ENCODE results near the gene PTPRB.

PTPRB gene

DNA sequence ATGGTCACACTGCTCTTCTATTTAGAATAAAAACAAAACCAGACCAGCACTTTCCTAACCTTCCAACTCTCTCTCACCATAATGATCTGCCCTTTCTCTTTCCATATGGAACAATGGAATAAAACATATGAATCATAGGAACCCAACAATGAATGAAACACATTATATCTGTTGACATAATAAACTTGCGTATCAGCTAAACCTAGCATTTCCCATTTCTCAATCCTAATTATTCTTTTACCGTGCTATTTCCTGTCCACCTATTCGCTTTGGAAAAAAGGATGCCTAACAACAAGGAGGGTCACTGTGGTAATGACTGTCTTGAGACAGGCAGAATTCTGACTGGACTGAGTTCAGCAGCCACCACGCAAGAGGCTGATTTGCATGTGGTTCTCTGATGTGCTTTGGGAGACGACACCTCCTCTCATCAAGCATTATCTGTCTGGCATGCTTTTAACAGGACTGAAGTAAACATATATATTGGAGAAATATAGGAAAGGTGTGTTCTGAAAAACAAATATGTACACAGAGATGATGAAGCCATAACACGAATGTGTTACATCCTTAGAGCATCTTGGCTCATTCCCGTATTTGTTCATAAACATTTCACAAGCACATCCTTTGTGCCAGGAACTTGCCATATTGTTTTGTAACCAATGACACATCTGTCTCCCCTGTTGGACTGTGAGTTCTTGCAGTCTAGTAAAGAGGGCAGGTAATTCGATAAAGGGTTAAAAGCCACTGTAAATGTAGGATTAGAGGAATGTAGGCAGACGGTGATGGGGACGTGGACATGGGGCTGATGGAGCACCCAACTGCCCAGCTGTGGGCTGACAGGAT lies 87.7 kb downstream of the PTPRB start:
- ChIA-PET CTCF (no interaction called here), POLR2A (no interaction called here)
- no peak for TF ChIP-seq CTBP1 (IDR thresholded peaks at IDR 0.05; ENCODE audit: borderline replicate concordance)
- TF ChIP-seq L3MBTL2 (conservative IDR thresholded peaks at IDR 0.05): no peak
- no peak for TF ChIP-seq TARDBP (IDR thresholded peaks at IDR 0.05)
- TF ChIP-seq, protein P1, sequence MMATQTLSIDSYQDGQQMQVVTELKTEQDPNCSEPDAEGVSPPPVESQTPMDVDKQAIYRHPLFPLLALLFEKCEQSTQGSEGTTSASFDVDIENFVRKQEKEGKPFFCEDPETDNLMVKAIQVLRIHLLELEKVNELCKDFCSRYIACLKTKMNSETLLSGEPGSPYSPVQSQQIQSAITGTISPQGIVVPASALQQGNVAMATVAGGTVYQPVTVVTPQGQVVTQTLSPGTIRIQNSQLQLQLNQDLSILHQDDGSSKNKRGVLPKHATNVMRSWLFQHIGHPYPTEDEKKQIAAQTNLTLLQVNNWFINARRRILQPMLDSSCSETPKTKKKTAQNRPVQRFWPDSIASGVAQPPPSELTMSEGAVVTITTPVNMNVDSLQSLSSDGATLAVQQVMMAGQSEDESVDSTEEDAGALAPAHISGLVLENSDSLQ (IDR thresholded peaks at IDR 0.05): no peak
- no peak for TF ChIP-seq ELF4 (IDR thresholded peaks at IDR 0.05)
- TF ChIP-seq LEF1 (IDR thresholded peaks at IDR 0.05; ENCODE audit: borderline replicate concordance): no peak
- TF ChIP-seq ZNF384 (IDR thresholded peaks at IDR 0.05): no peak
- no peak for TF ChIP-seq ARNT (IDR thresholded peaks at IDR 0.05)
- TF ChIP-seq FOXM1 (IDR thresholded peaks at IDR 0.05; ENCODE audit: borderline replicate concordance): no peak
- TF ChIP-seq FOXK2 (IDR thresholded peaks at IDR 0.05): no peak
- no peak for TF ChIP-seq BHLHE40 (IDR thresholded peaks at IDR 0.05; ENCODE audit: borderline replicate concordance)
- no peak for TF ChIP-seq NFRKB (IDR thresholded peaks at IDR 0.05)
- no peak for TF ChIP-seq SP1 (IDR thresholded peaks at IDR 0.05)
- no peak for TF ChIP-seq SUZ12 (IDR thresholded peaks at IDR 0.05)
- no peak for TF ChIP-seq FOXA1 (IDR thresholded peaks at IDR 0.05)
- no peak for TF ChIP-seq HDGF (IDR thresholded peaks at IDR 0.05; ENCODE audit: borderline replicate concordance)
- no peak for DNase-seq (ENCODE audit: extremely low spot score)

DNA sequence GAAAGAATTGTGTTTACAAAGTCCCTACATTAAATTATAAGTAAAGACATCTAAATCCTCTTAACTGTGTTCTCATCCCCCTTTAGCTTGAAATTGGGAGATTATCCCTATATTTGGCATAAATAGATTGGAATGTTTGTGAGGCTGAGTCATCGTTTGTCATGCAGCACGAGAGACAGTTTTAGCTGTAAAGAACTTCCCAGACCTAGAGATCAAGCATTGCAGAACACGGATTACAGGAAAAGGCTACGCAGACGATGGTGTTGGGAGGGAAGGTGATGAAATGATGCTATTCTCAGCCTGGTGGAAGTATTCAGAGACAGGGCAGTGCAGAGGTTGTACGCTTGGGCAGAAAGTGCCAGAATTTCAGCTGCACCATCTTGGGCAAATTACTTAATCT lies 93.8 kb downstream of the PTPRB start:
- no peak for DNase-seq (ENCODE audit: extremely low spot score)

GRCh38 chr12:70540996-70541395 lies 96.2 kb downstream of the PTPRB start:
- TF ChIP-seq NFRKB (IDR thresholded peaks at IDR 0.05) (no peak), BHLHE40 (IDR thresholded peaks at IDR 0.05; ENCODE audit: borderline replicate concordance) (no peak), LEF1 (IDR thresholded peaks at IDR 0.05; ENCODE audit: borderline replicate concordance) (no peak)
- CTCF ChIA-PET: no interaction called here
- DNase-seq (ENCODE audit: extremely low spot score): no peak
- POLR2A ChIA-PET: no interaction called here

More for the DNA sequence above, 93.8 kb downstream of the PTPRB start:
- CTCF ChIA-PET: no interaction called here
- no peak for TF ChIP-seq ARNT (IDR thresholded peaks at IDR 0.05)
- TF ChIP-seq CTBP1 (IDR thresholded peaks at IDR 0.05; ENCODE audit: borderline replicate concordance): no peak
- no peak for TF ChIP-seq NFRKB (IDR thresholded peaks at IDR 0.05)
- TF ChIP-seq, protein P1 (IDR thresholded peaks at IDR 0.05): no peak
- no peak for TF ChIP-seq SP1 (IDR thresholded peaks at IDR 0.05)
- no peak for TF ChIP-seq SUZ12 (IDR thresholded peaks at IDR 0.05)
- TF ChIP-seq ELF4 (IDR thresholded peaks at IDR 0.05): no peak
- no peak for TF ChIP-seq LEF1 (IDR thresholded peaks at IDR 0.05; ENCODE audit: borderline replicate concordance)
- no peak for TF ChIP-seq FOXK2 (IDR thresholded peaks at IDR 0.05)
- TF ChIP-seq HDGF (IDR thresholded peaks at IDR 0.05; ENCODE audit: borderline replicate concordance): no peak
- TF ChIP-seq ZNF384 (IDR thresholded peaks at IDR 0.05): no peak
- no peak for TF ChIP-seq L3MBTL2 (conservative IDR thresholded peaks at IDR 0.05)
- TF ChIP-seq BHLHE40 (IDR thresholded peaks at IDR 0.05; ENCODE audit: borderline replicate concordance): no peak
- no peak for TF ChIP-seq FOXM1 (IDR thresholded peaks at IDR 0.05; ENCODE audit: borderline replicate concordance)
- no peak for TF ChIP-seq TARDBP (IDR thresholded peaks at IDR 0.05)
- TF ChIP-seq FOXA1 (IDR thresholded peaks at IDR 0.05): no peak
- POLR2A ChIA-PET: no interaction called here

DNA sequence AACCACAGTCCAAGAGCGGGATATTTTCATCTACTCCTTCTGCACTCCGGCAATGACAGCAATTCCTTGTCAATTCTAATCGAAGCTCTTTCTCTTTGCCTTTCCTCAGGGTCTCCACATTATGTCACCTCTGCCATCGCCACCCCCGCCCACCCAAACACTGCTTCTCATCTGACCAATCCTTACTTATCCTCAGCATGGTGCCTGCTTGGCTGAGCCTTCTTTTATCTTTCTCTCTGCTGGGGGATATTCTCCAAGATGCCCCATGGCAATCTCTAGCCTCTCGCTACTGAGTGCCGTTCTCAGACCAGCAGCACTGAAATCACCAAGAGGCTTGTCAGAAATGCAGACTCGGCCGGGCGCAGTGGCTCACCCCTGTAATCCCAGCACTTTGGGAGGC lies 100.6 kb downstream of the PTPRB start:
- no peak for TF ChIP-seq L3MBTL2 (conservative IDR thresholded peaks at IDR 0.05)
- no peak for TF ChIP-seq BHLHE40 (IDR thresholded peaks at IDR 0.05; ENCODE audit: borderline replicate concordance)
- no peak for TF ChIP-seq FOXM1 (IDR thresholded peaks at IDR 0.05; ENCODE audit: borderline replicate concordance)
- no peak for TF ChIP-seq HDGF (IDR thresholded peaks at IDR 0.05; ENCODE audit: borderline replicate concordance)
- no peak for TF ChIP-seq CTBP1 (IDR thresholded peaks at IDR 0.05; ENCODE audit: borderline replicate concordance)
- no peak for TF ChIP-seq ELF4 (IDR thresholded peaks at IDR 0.05)
- TF ChIP-seq TARDBP (IDR thresholded peaks at IDR 0.05): no peak
- TF ChIP-seq ARNT (IDR thresholded peaks at IDR 0.05): no peak
- TF ChIP-seq NFRKB (IDR thresholded peaks at IDR 0.05): no peak
- no peak for TF ChIP-seq SUZ12 (IDR thresholded peaks at IDR 0.05)
- no peak for TF ChIP-seq SP1 (IDR thresholded peaks at IDR 0.05)
- no peak for TF ChIP-seq FOXA1 (IDR thresholded peaks at IDR 0.05)
- TF ChIP-seq, protein P1 (IDR thresholded peaks at IDR 0.05): no peak
- TF ChIP-seq LEF1 (IDR thresholded peaks at IDR 0.05; ENCODE audit: borderline replicate concordance): no peak
- ChIA-PET CTCF (no interaction called here), POLR2A (no interaction called here)
- DNase-seq (ENCODE audit: extremely low spot score): no peak

- CTCF ChIA-PET: no interaction called here
- POLR2A ChIA-PET: no interaction called here
- no peak for DNase-seq (ENCODE audit: extremely low spot score)
- TF ChIP-seq FOXA1 (IDR thresholded peaks at IDR 0.05) (no peak), LEF1 (IDR thresholded peaks at IDR 0.05; ENCODE audit: borderline replicate concordance) (no peak), ZNF384 (IDR thresholded peaks at IDR 0.05) (no peak), FOXM1 (IDR thresholded peaks at IDR 0.05; ENCODE audit: borderline replicate concordance) (no peak), ARNT (IDR thresholded peaks at IDR 0.05) (no peak), HDGF (IDR thresholded peaks at IDR 0.05; ENCODE audit: borderline replicate concordance) (no peak), ELF4 (IDR thresholded peaks at IDR 0.05) (no peak), TARDBP (IDR thresholded peaks at IDR 0.05) (no peak), SP1 (IDR thresholded peaks at IDR 0.05) (no peak), BHLHE40 (IDR thresholded peaks at IDR 0.05; ENCODE audit: borderline replicate concordance) (no peak), SUZ12 (IDR thresholded peaks at IDR 0.05) (no peak), NFRKB (IDR thresholded peaks at IDR 0.05) (no peak), L3MBTL2 (conservative IDR thresholded peaks at IDR 0.05) (no peak)
- TF ChIP-seq, protein P1 (IDR thresholded peaks at IDR 0.05): no peak
Observed at GRCh38 chr12:70535896-70536374, 101.3 kb downstream of the PTPRB start.

All from HEK293T (cell line).